ENCODE results near the gene MAP4K4. TPM values are rescaled to one million over a fixed set of nuclear protein-coding genes. Genes with fewer than 3 reads are reported as not detected.
A peak's percentile ranks its signal among the peaks of the same experiment; 100 is the strongest.

Gene MAP4K4
- total RNA-seq, 4 donors from 2014 or later = 14.2 to 65.2 (median 29.1) TPM

- Histone ChIP-seq H3K27ac (peak overlapping the region in 3 of 4 donors; percentile 27 to 77 (median 74)), H3K36me3 (no peaks in the 10 kb centered on the region), H3K4me3 (no peak overlapping the region), H3K9me3 (no peaks in the 10 kb centered on the region), H3K4me1 (peaks cover 0 to 22% (median 2%) of the 10 kb centered on the region in 4 donors), H3K27me3 (no peaks in the 10 kb centered on the region)
- DNase-seq = no peak
- TF ChIP-seq CTCF (IDR thresholded peaks at IDR 0.05) = no peak
- TF ChIP-seq POLR2A (IDR thresholded peaks at IDR 0.05) = no peak
Measured at GRCh38 chr2:101718993-101719571, 21.6 kb downstream of the MAP4K4 start.

GRCh38 chr2:101720732-101721131 is 23.2 kb downstream of the MAP4K4 start:
- no peak overlapping the region for H3K4me3 ChIP-seq
- no peak overlapping the region for H3K27ac ChIP-seq
- H3K9me3 ChIP-seq = no peaks in the 10 kb centered on the region
- H3K27me3 ChIP-seq = no peaks in the 10 kb centered on the region
- peaks cover 0 to 19% (median 4%) of the 10 kb centered on the region in 4 donors for H3K4me1 ChIP-seq
- no peak for DNase-seq
- no peak for TF ChIP-seq POLR2A (IDR thresholded peaks at IDR 0.05)
- no peak for TF ChIP-seq CTCF (IDR thresholded peaks at IDR 0.05)
- no peaks in the 10 kb centered on the region for H3K36me3 ChIP-seq

GRCh38 chr2:101722864-101723263 is 25.4 kb downstream of the MAP4K4 start:
- H3K36me3 ChIP-seq = no peaks in the 10 kb centered on the region
- no peaks in the 10 kb centered on the region for H3K9me3 ChIP-seq
- DNase-seq = no peak
- TF ChIP-seq CTCF (IDR thresholded peaks at IDR 0.05) = no peak
- TF ChIP-seq POLR2A (IDR thresholded peaks at IDR 0.05) = no peak
- H3K4me1 ChIP-seq = peaks cover 0 to 8% (median 4%) of the 10 kb centered on the region in 4 donors
- H3K27me3 ChIP-seq = no peaks in the 10 kb centered on the region
- peak overlapping the region in 1 of 4 donors; percentile 34 for H3K27ac ChIP-seq
- H3K4me3 ChIP-seq = no peak overlapping the region

GRCh38 chr2:101723371-101724124 is 26.0 kb downstream of the MAP4K4 start:
- Histone ChIP-seq H3K36me3 (no peaks in the 10 kb centered on the region), H3K9me3 (no peaks in the 10 kb centered on the region), H3K4me3 (no peak overlapping the region), H3K4me1 (peaks cover 0 to 4% (median 4%) of the 10 kb centered on the region in 4 donors), H3K27ac (peak overlapping the region in 1 of 4 donors; percentile 34), H3K27me3 (no peaks in the 10 kb centered on the region)
- TF ChIP-seq POLR2A (IDR thresholded peaks at IDR 0.05) (no peak), CTCF (IDR thresholded peaks at IDR 0.05) (no peak)
- no peak for DNase-seq

GRCh38 chr2:101724125-101724474 is 26.6 kb downstream of the MAP4K4 start:
- Histone ChIP-seq H3K4me3 (no peak overlapping the region), H3K27ac (peak overlapping the region in 1 of 4 donors; percentile 34), H3K27me3 (no peaks in the 10 kb centered on the region), H3K9me3 (no peaks in the 10 kb centered on the region), H3K4me1 (peaks cover 0 to 4% (median 2%) of the 10 kb centered on the region in 4 donors), H3K36me3 (no peaks in the 10 kb centered on the region)
- no peak for DNase-seq
- TF ChIP-seq CTCF (IDR thresholded peaks at IDR 0.05) (no peak), POLR2A (IDR thresholded peaks at IDR 0.05) (no peak)
